Skin of body (tissue), 2 donors: ENCODE data around the gene DEFB112. TPM values are rescaled to one million over a fixed set of nuclear protein-coding genes. Genes with fewer than 3 reads are reported as not detected.

ENCODE experiments used
- DNase-seq: peaks from one replicate; lab custom pipeline; 2025; lab: John Stamatoyannopoulos, UW
- total RNA-seq: library from RNA; depleted of rRNA; stranded (reverse); fragments of >200 nt; gene quantifications from one replicate; pipeline ENCODE4 v1.2.3, GENCODE V29; 2014

The DEFB112 gene
- total RNA-seq = not detected

GRCh38 chr6:50049829-50050228 is at the start of gene DEFB112:
Gene DEFB112 (minus strand): TSS chr6:50049929. CDS start chr6:50049869, 60 bp downstream.
- DNase-seq = no peak

GRCh38 chr6:50098641-50098993 is 48.9 kb upstream of the DEFB112 start:
- DNase-seq = no peak

- DNase-seq = no peak
Measured at GRCh38 chr6:50097966-50098640, 48.4 kb upstream of the DEFB112 start.

- DNase-seq = no peak
Measured at GRCh38 chr6:50096296-50096695, 46.6 kb upstream of the DEFB112 start.

- DNase-seq = no peak
Measured at GRCh38 chr6:50093938-50094272, 44.2 kb upstream of the DEFB112 start.

- DNase-seq = no peak
Measured at GRCh38 chr6:50093116-50093937, 43.6 kb upstream of the DEFB112 start.

- no peak for DNase-seq
Measured at GRCh38 chr6:50091641-50092040, 41.9 kb upstream of the DEFB112 start.

- DNase-seq = no peak
Measured at GRCh38 chr6:50089911-50090310, 40.2 kb upstream of the DEFB112 start.

- no peak for DNase-seq
Measured at GRCh38 chr6:50087231-50087954, 37.7 kb upstream of the DEFB112 start.

- no peak for DNase-seq
Measured at GRCh38 chr6:50077385-50077784, 27.7 kb upstream of the DEFB112 start.

- DNase-seq = no peak
Measured at GRCh38 chr6:50076431-50076830, 26.7 kb upstream of the DEFB112 start.

- no peak for DNase-seq
Measured at GRCh38 chr6:50071921-50072320, 22.2 kb upstream of the DEFB112 start.

GRCh38 chr6:50070101-50070500 is 20.4 kb upstream of the DEFB112 start:
- DNase-seq = no peak

GRCh38 chr6:50062051-50062450 is 12.3 kb upstream of the DEFB112 start:
- no peak for DNase-seq

GRCh38 chr6:50056242-50056641 is 6.5 kb upstream of the DEFB112 start:
- no peak for DNase-seq

GRCh38 chr6:50047026-50047425 is 2.7 kb downstream of the DEFB112 start:
- DNase-seq = no peak

- no peak for DNase-seq
Measured at GRCh38 chr6:50030777-50031562, 18.8 kb downstream of the DEFB112 start.

- DNase-seq = no peak
Measured at GRCh38 chr6:50030350-50030749, 19.4 kb downstream of the DEFB112 start.

- no peak for DNase-seq
Measured at GRCh38 chr6:50025258-50025657, 24.5 kb downstream of the DEFB112 start.

GRCh38 chr6:50021894-50022293 is 27.8 kb downstream of the DEFB112 start, which contains the start of gene DEFB110:
Gene DEFB110 (minus strand): TSS chr6:50021994. CDS start chr6:50021935, 59 bp downstream.
- no peak for DNase-seq

- DNase-seq = no peak
Measured at GRCh38 chr6:50007819-50008218, 41.9 kb downstream of the DEFB112 start.
